Stimulated activated CD8-positive, alpha-beta memory T cell treated with anti-CD3 and anti-CD28 coated beads, Interleukin-15, amount 100 ng/mL, for 24 hours (primary cell): ENCODE measurements around the gene UBP1.
"Not testable (repeated sequence)": the region's sequence is repeated elsewhere in the genome, so short reads cannot be mapped to it uniquely, and the experiment has no call there.

Experiments
- DNase-seq: peaks from one replicate; pipeline ENCODE4 v3.0.0-alpha.2; 2020; ENCODE audit warnings: low read depth

The UBP1 gene, protein sequence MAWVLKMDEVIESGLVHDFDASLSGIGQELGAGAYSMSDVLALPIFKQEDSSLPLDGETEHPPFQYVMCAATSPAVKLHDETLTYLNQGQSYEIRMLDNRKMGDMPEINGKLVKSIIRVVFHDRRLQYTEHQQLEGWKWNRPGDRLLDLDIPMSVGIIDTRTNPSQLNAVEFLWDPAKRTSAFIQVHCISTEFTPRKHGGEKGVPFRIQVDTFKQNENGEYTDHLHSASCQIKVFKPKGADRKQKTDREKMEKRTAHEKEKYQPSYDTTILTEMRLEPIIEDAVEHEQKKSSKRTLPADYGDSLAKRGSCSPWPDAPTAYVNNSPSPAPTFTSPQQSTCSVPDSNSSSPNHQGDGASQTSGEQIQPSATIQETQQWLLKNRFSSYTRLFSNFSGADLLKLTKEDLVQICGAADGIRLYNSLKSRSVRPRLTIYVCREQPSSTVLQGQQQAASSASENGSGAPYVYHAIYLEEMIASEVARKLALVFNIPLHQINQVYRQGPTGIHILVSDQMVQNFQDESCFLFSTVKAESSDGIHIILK

DNA sequence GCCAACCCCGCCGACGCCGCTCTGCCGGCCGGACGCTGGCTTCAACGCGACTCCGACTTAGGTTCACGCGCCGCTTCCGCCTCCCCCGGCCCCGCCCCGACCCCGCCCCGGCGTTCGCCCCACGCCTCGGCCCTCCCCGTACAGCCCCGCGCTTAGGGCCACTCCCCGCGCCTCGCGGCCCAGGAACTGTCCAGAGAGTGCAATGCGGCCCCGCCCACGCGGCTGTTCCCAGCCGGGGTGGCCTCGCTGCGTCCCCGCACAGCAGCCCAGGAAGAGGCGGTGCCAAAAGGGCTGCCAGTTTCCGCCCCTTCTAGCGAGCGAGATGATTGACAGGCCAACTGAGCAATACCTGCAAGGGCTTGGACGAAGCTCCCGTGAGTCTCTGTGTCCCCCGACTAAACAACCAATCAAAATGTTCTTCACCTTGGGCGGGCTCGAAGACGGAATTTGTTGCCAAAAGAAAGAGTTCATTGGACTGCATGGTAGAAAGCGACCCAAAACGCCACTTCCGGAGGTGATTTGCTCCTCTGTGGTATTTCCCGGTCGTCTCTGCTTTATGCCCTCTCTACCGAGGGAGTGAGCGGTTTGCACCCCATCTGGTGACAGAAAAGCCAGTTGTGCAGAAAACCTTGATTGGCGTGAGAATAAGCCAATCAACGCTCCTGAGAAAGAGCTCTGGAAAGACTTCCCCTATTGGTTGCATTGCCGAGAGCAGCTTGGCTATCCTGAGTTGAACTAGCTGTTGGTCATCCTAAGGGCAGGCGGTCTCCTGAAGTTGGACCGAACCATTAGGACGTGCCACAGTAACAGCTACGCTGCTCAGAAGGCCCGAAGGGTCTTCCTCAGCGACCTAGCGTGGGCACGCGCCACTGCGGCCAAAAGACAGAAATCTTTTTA is at the start of gene UBP1:
Gene UBP1 (minus strand): TSS at position 78 of the 897 bp plus-strand sequence. CDS start 557 bp downstream, outside the sequence.
- peak; percentile 93 for DNase-seq

DNA sequence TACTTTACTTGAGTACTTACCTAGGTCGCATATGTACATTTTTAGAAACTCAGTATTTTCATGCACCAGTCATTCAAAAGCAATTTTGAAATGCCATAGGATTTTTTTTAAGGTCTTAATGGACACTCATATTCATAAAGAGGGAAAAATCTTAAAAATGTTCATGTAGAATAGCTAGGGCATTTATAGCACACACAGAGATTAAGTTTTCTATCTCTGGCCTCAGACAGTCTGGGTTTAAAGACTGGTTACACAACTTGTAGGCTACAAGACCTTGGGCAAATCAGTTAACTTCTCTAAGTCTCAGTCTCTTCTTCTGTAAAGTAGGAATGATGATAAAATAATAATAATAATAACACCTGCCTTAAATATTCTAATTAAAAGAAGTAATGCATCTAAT is 48.5 kb upstream of the UBP1 start:
- no peak for DNase-seq

DNA sequence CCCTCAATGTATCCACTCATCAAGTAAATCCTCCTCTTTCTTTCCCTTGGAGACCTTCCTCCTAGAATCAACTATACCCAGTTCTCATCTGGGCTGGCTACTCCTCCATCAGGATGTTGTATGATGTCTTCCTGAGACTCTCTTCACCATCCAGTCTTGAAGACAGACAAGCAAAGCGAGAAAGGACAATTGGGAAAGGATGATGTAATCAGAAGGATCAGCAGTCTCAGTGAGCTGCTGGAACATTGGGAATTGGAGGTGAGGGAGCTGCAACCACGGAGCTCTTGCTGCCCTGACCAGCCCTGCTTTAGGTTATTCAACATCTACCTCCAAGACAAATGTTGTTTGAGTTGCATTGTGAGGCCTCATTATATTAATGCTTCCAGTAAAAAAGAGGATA is 48.0 kb upstream of the UBP1 start:
- DNase-seq = no peak

DNA sequence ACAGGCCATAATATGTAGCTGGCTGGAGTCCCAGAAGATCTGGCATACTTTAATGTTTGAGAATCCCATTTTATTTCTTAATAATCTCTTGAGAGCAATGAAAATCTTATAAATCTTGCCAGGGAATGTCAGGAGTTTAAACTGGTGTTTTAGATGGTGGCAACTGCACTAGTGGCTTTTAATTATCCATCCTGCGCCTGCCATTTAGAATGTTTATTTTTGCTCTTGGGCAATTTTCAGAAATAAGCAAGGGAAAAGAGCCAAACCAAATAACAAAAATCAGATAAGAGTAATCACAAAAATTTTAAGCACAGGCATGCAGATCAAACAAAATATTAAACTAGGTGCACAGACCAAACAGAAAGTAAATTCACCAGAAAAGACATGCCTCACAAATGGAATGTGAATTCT is 41.9 kb upstream of the UBP1 start:
- no peak for DNase-seq

DNA sequence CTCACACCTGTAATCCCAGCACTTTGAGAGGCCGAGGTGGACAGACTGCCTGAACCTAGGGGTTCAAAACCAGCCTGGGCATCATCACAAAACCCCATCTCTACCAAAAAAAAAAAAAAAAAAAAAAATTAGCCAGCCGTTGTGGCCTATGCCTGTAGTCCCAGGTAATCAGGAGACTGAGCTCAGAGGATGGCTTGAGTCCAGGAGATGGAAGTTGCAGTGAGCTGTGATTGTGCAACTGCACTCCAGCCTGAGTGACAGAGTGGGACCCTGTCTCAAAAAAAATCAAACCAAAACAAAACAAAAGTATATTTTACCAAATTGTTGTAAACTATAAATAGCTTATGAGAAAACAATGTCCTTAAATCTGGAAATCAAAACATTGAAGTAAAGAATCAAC is 34.7 kb upstream of the UBP1 start:
- DNase-seq = no peak

DNA sequence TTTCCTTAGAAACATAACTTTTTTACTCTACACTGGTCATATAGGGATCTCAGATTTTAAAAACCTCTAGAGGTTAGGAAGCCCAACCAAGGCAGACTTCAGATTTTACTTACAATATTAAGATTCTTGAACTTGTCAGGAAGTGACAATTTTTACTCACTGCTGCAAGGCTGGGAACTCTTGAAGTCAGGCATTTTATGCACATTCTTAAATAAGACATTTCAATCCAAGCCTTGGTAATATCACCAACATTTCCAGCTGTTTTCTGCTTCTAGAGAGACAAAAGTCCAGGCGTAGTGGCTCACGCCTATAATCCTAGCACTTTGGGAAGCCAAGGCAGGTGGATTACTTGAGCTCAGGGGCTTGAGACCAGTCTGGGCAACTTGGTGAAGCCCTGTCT is 33.6 kb upstream of the UBP1 start:
- DNase-seq = no peak

DNA sequence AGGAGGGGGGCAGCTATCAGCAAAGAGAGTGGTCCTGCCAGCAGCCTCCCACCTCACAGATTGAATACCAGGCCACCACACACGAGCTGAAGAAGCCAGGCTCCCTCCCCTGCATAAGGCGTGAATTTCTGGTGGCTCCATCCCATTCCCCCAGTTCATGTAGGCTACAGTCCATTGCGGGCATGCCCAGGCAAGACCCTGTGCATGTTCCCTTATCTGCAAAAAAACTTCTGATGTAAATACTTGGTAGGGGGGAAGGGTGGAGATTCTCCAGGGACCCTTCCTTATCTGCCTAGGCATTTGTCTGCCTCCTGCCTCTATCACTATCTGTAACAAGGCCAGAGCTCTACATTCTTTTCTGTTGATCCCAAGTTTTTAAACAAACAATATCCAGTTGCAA is 27.6 kb upstream of the UBP1 start:
- DNase-seq = no peak

DNA sequence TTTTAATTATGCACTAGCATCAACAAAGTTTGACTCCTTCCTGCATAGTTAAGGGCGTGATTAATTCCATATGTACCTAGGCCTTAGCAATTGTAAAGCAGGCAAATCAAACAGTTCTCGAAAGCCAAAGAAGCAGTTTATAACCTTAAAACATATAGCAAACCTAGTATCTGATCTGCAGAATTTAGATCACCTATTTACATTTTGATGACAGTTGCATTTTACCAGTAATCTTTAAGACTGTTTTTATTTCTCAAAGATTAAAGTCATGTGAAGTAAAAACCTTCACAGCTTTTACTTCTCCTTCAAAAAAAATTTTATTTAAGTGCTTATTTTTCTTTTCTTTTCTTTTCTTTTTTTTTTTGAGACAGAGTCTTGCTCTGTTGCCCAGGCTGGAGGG is 20.9 kb upstream of the UBP1 start:
- no peak for DNase-seq

DNA sequence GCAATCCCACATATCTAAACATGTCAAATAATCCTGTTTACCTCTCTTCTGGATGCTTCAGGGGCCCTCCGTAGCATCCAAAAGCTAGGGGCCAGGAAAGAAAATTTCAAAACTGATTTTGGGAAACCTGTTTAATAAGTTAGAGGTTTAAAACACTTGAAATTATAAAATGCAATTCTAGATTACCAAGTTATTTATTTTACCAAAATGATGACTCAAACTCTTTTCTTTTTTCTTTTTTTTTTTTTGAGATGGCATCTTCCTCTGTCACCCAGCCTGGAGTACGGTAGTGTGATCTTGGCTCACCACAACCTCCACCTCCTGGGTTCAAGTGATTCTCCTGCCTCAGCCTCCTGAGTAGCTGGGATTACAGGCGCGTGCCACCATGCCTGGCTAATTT is 19.4 kb upstream of the UBP1 start:
- DNase-seq = not testable (repeated sequence)

DNA sequence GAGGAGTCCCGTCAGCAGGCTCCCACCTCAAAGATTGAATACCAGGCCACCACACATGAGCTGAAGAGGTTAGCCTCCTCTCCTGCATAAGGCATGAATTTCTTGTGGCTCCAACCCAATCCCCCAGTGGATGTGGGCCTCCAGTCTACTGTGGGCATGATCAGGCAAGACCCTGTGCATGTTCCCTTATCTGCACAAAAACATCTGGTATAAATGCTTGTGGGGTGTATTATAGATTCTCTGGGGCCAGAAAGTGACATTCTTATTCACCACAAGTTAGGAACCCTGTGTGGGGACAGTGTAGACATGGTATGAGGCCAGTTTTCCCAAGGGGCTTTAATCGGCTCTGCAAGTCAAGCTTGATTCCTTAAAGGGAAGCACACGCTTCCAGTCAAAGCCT is 18.2 kb upstream of the UBP1 start:
- no peak for DNase-seq

DNA sequence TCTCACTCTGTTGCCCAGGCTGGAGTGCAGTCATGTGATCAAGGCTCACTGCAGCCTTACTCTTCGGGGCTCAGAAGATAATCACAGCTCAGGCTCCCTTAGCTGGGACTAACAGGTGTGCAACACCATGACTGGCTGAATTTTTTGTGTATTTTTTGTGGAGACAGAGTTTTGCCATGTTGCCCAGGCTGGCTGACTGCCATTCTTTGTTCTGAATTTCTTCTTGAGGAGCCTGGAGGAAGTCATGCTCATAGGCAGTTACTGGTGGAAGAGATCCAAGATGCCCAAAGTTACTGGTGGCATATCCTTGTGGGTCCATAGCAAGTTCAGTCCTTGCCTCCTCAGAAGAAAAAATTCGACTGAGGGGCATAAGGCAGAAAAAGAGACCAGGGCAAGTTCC is 16.6 kb upstream of the UBP1 start:
- DNase-seq = no peak

DNA sequence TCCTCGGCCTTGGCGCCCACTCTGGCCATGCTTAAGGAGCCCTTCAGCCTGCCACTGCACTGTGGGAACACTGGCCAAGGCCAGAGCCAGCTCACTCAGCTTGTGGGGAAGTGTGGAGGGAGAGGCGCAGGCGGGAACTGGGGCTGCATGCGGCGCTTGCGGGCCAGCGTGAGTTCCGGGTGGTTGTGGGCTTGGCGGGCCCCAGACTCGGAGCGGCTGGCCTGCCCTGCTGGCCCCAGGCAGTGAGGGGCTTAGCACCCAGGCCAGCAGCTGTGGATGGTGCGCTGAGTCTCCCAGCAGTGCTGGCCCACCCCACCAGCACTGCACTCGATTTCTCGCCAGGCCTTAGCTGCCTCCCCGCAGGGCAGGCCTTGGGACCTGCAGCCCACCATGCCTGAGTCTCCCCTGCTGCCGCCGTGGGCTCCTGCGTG is 13.1 kb upstream of the UBP1 start:
- no peak for DNase-seq

DNA sequence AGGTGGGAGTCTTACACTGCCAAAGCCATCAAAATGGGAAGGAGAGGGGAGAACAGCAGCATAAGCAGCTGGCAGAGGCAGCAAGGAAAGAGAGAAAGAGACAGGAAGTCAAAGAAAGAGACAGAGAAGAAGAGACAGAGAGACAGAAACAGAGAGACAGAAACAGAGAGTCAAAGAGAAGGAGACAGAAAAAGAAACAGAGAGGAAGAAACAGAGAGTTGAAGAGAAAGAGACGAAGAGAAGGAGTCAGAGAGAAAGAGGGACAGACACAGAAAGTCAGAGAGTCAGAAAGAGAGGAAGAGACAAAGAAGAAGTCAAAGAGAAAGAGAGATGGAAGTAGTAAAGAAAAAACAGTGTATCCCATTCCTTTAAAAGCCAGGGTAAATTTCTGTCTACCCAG is 11.8 kb upstream of the UBP1 start:
- not testable (repeated sequence) for DNase-seq

DNA sequence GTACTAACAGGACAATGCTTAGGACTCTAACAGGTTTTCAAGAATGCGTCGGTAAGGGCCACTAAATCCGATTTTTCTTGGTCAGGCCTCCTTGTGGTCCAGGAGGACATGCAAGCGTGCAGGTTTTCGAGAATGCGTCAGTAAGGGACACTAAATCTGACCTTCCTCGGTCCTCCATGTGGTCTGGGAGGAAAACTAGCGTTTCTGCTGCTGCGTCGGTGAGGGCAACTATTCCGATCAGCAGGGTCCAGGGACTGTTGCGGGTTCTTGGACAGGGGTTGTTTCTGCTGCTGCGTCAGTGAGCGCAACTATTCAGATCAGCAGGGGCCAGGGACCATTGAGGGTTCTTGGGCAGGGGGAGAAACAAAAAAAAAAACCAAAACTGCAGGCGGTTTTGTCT is 7.8 kb upstream of the UBP1 start:
- no peak for DNase-seq

DNA sequence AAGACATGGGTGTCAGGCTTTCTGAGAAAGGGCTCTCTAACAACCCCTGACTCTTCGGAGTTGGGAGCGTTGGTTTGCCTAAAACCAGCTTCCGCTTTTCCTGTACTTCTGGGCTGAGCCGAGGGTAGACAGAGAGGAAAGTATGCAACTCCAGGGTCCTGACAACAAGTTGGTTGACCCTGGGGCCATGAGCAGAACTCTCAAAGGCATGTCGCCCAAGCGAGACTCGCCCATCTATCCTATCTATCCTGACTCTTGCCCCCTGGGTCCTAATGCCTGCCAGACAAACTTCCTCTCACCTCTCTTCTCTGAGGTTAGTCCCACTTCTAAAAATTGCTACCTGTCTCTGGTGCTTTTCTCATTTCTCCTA is 7.0 kb upstream of the UBP1 start:
- DNase-seq = not testable (repeated sequence)

DNA sequence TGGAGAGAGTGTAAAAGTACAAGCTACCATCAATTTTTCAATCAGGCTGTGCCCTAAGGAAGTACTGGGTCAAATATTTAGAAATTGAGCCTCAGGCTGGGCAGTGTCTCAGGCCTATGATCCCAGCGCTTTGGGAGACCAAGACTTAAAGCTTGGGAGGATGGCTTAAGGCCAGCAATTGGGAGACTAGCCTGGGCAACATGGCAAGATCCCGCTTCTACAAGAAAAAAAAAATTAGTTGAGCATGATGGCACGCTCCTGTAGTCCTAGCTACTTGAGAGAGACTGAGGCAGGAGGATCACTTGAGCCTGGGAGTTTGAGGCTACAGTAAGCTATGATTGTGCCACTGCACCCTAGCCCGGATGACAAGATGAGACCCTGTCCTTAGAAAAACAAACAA is 2.0 kb upstream of the UBP1 start:
- DNase-seq = no peak

DNA sequence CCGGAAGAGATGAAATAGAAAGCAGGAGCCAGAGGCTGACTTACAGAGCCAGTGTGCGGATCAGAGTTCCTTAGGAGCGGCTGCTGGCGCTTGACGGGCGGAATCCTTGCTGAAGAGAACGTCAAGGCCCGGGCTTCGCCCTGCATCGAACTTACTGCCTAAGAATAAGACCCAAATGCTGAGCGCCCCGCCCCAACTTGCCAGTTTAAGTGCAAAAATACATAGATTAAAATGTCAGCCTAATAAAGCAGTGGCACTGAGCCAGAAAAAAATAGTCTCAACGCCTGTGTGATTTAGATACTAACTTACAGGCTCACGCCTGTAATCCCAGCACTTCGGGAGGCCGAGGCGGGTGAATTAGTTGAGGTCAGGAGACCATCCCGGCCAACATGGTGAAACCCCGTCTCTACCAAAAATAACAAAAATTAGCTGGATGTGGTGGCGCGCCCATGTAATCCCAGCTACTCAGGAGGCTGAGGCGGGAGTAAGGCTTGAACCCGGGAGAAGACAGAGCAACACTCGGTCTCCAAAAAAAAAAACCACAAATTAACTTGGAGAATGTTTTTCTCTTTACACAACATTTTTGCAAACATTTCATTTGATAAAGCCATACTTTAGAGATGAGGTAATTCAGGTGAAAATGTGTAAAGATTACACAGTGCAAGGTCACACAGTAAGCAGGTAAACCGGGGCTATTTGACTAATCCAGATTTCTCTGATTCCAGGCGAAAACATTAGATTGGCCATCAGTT is 1.2 kb upstream of the UBP1 start:
- peak; percentile 26 for DNase-seq

DNA sequence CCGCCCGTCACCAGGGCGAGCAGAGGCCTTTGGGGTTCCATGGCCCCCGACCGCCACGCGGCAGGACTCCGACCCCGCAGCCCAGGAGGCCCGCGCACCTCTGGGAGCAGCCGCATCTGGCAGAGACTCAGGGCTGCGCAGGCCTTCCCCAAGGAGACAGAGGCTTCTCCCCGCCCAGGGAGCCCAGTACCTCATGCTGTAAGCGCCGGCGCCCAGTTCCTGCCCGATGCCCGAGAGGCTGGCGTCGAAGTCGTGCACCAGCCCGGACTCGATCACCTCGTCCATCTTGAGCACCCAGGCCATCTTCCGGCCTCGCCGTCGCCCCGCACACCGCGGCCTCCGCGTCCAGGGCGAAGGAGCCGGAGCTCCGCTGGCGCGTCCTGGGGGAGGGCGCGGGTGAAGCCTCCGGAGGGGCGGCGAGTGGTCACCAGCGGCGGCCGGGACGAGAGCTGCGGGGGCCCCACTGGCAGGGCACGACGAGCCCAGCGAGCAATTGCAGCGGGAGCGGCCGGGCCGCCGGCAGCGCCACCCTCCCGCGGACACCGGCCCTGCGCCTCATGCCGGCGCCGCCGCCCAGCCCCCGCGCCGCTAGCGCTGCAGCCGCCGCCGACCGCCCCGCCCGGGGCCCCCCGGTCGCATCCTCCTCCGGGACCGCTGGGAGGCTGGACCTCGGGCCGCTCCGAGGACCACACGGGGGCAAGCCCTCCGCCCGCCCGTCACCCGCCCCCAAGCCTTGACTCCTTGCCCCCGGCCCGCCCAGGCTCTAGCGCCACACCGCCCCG is 468 bp downstream of the UBP1 start:
- peak; percentile 16 for DNase-seq

DNA sequence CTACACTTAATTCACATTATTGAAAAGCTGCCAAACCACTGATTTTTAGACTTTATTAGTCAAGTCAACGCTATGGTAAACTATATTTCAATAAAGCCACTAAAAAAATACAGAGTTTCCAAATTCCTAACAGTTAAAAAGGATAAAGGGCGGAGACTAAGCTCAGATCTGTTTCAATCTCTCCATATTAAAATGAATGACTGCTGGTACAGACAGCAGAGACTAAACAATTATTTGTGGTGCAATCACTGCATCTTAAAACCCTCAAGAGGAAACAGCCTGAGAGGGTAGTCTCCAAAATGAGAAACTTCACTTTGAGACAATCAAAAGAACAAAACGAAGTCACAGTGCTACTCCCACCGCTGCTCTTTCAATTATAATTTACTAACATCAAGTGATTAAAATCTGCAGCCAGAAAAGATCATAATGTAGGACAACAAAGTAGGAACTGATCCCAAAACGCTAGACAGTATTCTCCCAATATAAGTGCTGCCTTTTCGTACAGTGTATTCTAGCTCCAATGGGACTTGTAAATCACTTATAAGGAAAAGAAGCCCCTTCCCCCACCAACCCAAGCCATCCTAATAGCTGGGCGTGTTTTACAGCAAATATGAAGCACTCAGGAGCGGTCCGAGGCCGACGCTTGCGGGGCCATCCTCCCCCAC is 1.2 kb downstream of the UBP1 start:
- no peak for DNase-seq

DNA sequence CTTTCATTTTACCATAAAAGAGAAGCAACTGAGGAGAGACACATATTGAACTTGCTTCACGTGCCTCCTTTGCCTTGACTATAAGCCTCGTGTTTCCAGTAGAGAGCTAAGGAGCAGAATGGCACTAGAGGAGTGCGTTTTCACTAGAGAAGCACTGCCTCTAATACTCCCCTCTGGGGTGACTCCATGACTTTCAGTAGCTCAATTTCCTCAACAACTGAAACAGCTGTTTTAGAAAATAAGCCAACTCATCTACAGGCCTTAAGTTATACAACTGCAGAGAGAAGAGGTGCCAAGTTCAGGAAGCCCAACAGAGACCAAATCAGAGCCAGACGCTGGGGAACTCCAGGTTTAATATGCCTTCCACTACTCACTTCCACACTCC is 1.9 kb downstream of the UBP1 start:
- DNase-seq = no peak
